ENCODE measurements around the gene MEGF11.

GRCh38 chr15:65896236-65896635, 357.3 kb downstream of the MEGF11 start:
- no peak for TF ChIP-seq EZH2phosphoT487 (conservative IDR thresholded peaks at IDR 0.05; ENCODE audit: low read length)
- TF ChIP-seq CTCF (IDR thresholded peaks at IDR 0.05; ENCODE audit: insufficient read depth, low read length, poor library complexity, severe bottlenecking): no peak
